Endothelial cell of umbilical vein (primary cell): ENCODE measurements around the gene CMIP. TPM values are rescaled to one million over a fixed set of nuclear protein-coding genes. Genes with fewer than 3 reads are reported as not detected.

Experiments
- BruUV-seq: library from RNA; stranded (reverse); fragments of 400-500 nt; replicated peaks from 2 replicates; lab custom pipeline; 2021; lab: Mats Ljungman, UMichigan
- CTCF ChIA-PET: fragments of 300-600, 350-600 bp; sonication (Branson Sonifier 250); formaldehyde crosslinking; loops from one replicate; lab custom pipeline; 2021; ENCODE audit warnings: antibody characterized with exemption, inconsistent platforms; lab: Charles Lee
- POLR2A ChIA-PET: fragments of 300-600, 350-600 bp; sonication (Branson Sonifier 250); formaldehyde crosslinking; loops from one replicate; lab custom pipeline; 2021; ENCODE audit warnings: antibody characterized with exemption, inconsistent platforms; lab: Charles Lee
- DNase-seq: peaks from one replicate; pipeline ENCODE4 v3.0.0-alpha.2; 2011; ENCODE audit warnings: low read depth, low spot score
- FAIRE-seq: peaks from 2 replicates; lab custom pipeline; 2011; peaks lifted over from hg19 to GRCh38; lab: Jason Lieb, UNC
- H2AFZ ChIP-seq: 2 replicates; pipeline ENCODE4 v1.6.0; 2012; ENCODE audit warnings: low read depth, low read length, control low read depth, inconsistent platforms
- H3K27ac ChIP-seq: 2 replicates; pipeline ENCODE4 v1.5.1; 2011; ENCODE audit warnings: low read depth, mild to moderate bottlenecking, control low read depth, low read length, moderate library complexity; ENCODE audit not compliant: insufficient read depth
- H3K27me3 ChIP-seq, 2 experiments: 2 replicates each; pipeline versions ENCODE4 v1.6.0 to v1.6.1; 2011; ENCODE audit warnings: low read length in 2 of 2, mixed read lengths in 1 of 2; ENCODE audit not compliant: control insufficient read depth in 2 of 2, insufficient read depth in 2 of 2
- H3K36me3 ChIP-seq, 2 experiments: 2 replicates in 1 of 2; 3 replicates in 1 of 2; pipeline ENCODE4 v1.5.1; 2011; ENCODE audit warnings: low read length in 2 of 2, mild to moderate bottlenecking in 1 of 2, moderate library complexity in 1 of 2; ENCODE audit not compliant: control insufficient read depth in 2 of 2, insufficient read depth in 2 of 2; ENCODE audit errors: extremely low read depth in 1 of 2
- H3K4me1 ChIP-seq: 3 replicates; pipeline ENCODE4 v1.5.1; 2011; ENCODE audit warnings: mild to moderate bottlenecking, low read length; ENCODE audit not compliant: control insufficient read depth, insufficient read depth; ENCODE audit errors: extremely low read depth
- H3K4me2 ChIP-seq: 2 replicates; pipeline ENCODE4 v1.6.1; 2011; ENCODE audit warnings: low read length, control low read depth, mixed read lengths; ENCODE audit not compliant: insufficient read depth
- H3K4me3 ChIP-seq, 3 experiments: fragments of 200-600 bp in 1 of 3; sonication (generic), shearing (Covaris generic) in 1 of 3; replicated peaks in 1 of 3; 2 replicates each; pipeline ENCODE4 v1.5.1; 2011 to 2016; ENCODE audit warnings: control low read depth in 3 of 3, low read length in 3 of 3, mild to moderate bottlenecking in 2 of 3, inconsistent platforms in 1 of 3, low read depth in 1 of 3, moderate library complexity in 1 of 3; ENCODE audit not compliant: insufficient read depth in 1 of 3
- H3K79me2 ChIP-seq: 2 replicates; pipeline ENCODE4 v1.6.0; 2012; ENCODE audit warnings: low read length, inconsistent platforms; ENCODE audit not compliant: control insufficient read depth, insufficient read depth
- H3K9ac ChIP-seq: replicated peaks from 2 replicates; pipeline ENCODE3; 2011; ENCODE audit warnings: low read length, control low read depth; ENCODE audit not compliant: insufficient read depth; ENCODE audit errors: extremely low read depth
- H3K9me1 ChIP-seq: replicated peaks from 3 replicates; pipeline ENCODE4 v1.6.0; 2011; ENCODE audit warnings: mild to moderate bottlenecking, low read length; ENCODE audit not compliant: control insufficient read depth, insufficient read depth; ENCODE audit errors: extremely low read depth
- H3K9me3 ChIP-seq: replicated peaks from 2 replicates; pipeline ENCODE4 v1.5.1; 2012; ENCODE audit warnings: low read length, inconsistent platforms; ENCODE audit not compliant: control insufficient read depth, insufficient read depth
- H4K20me1 ChIP-seq: replicated peaks from 2 replicates; pipeline ENCODE3; 2011; ENCODE audit warnings: mild to moderate bottlenecking, low read length; ENCODE audit not compliant: control insufficient read depth, insufficient read depth; ENCODE audit errors: extremely low read depth
- CTCF ChIP-seq, 2 donors: IDR thresholded peaks; 1 replicate in 1 of 2; 2 replicates in 1 of 2; pipeline ENCODE4 v1.5.1; 2011; ENCODE audit warnings: low read length in 2 of 2, mild to moderate bottlenecking in 2 of 2, moderate library complexity in 2 of 2, control low read depth in 1 of 2, inconsistent platforms in 1 of 2, low read depth in 1 of 2; ENCODE audit not compliant: insufficient read depth in 1 of 2; ENCODE audit errors: extremely low read depth in 1 of 2
- EZH2 ChIP-seq: IDR thresholded peaks from 2 replicates; pipeline ENCODE4 v1.6.1; 2012; ENCODE audit warnings: borderline replicate concordance, low read depth, mild to moderate bottlenecking, moderate library complexity, low read length, inconsistent platforms; ENCODE audit not compliant: severe bottlenecking
- FOS ChIP-seq: IDR thresholded peaks from 2 replicates; pipeline ENCODE4 v1.6.1; 2011; ENCODE audit warnings: mild to moderate bottlenecking, low read length, moderate library complexity, borderline replicate concordance; ENCODE audit not compliant: insufficient read depth
- GATA2 ChIP-seq: IDR thresholded peaks from 2 replicates; pipeline ENCODE4 v1.7.0; 2011; ENCODE audit warnings: low read depth, mild to moderate bottlenecking, moderate library complexity, mixed read lengths, low read length; ENCODE audit not compliant: insufficient read length, insufficient read depth
- JUN ChIP-seq: IDR thresholded peaks from 2 replicates; pipeline ENCODE4 v1.6.1; 2011; ENCODE audit warnings: borderline replicate concordance, low read depth; ENCODE audit not compliant: insufficient read length, insufficient read depth
- MAX ChIP-seq: IDR thresholded peaks from 2 replicates; pipeline ENCODE4 v1.6.1; 2011; ENCODE audit not compliant: insufficient read depth, insufficient read length
- MYC ChIP-seq: IDR thresholded peaks from one replicate; pipeline ENCODE4 v1.6.1; 2011; ENCODE audit warnings: mild to moderate bottlenecking, low read depth, low read length
- POLR2A ChIP-seq: IDR thresholded peaks from 2 replicates; pipeline ENCODE4 v1.6.1; 2012; ENCODE audit warnings: low read depth, mild to moderate bottlenecking, control low read depth, low read length
- POLR2AphosphoS5 ChIP-seq: IDR thresholded peaks from 2 replicates; pipeline ENCODE4 v1.6.1; 2012; ENCODE audit warnings: low read depth, mild to moderate bottlenecking, control low read depth, low read length, moderate library complexity; ENCODE audit not compliant: insufficient read depth
- dilution Hi-C: fragments of 300-500 bp; cut with MboI; formaldehyde crosslinking; loops from one replicate; pipeline ENCODE4 v1.15.0; 2019; ENCODE audit warnings: low sequenced_read_pairs; ENCODE audit not compliant: extremely low pct_ligation_motif_present
- intact Hi-C: fragments of 100-400 bp; cut with micrococcal nuclease; formaldehyde crosslinking; loops from one replicate; pipeline ENCODE4 v1.10.0; 2022
- polyA plus RNA-seq, 4 experiments: library from polyadenylated mRNA; depleted of rRNA in 3 of 4; stranded (reverse) in 3 of 4; unstranded in 1 of 4; fragments of >200 nt; gene quantifications; 2 replicates each; pipeline versions ENCODE4 v1.2.1 to v1.2.3, GENCODE V29; 2011 to 2012; ENCODE audit warnings: missing spikeins in 1 of 4
- total RNA-seq: library from RNA; stranded (reverse); gene quantifications from 2 replicates; pipeline ENCODE4 v1.2.3, GENCODE V29; 2021

Gene CMIP
- total and polyA plus RNA-seq, 2 donors (not counting 3 experiments of a cell fraction or from before 2014, with no cell fraction given) = 29.0 to 101 TPM

DNA sequence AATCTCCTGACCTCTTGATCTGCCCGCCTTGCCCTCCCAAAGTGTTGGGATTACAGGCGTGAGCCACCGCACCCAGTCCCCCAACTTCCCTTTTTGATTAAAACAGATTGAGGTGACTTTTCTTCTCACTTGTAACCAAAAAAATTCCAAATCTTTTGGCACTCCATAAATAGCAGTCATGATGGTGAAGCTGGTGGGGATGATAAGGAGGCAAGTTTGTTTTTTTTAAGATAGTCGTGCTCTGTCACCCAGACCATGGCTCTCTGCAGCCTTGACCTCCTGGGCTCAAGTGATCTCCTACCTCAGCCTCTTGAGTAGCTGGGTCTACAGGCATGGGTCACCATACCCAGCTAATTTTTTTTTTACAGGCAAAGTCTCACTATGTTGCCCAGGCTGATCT lies 299.8 kb downstream of the CMIP start:
- ChIA-PET POLR2A (no interaction called here), CTCF (no interaction called here)
- dilution Hi-C loops (loop anchor here (25.0 kb wide), 1 partner anchor 357 kb away; no protein-coding TSS in a partner anchor), intact Hi-C loops (no loop called here)
- FAIRE-seq (no peak), DNase-seq (no peak)
- TF ChIP-seq MYC = no peak
- TF ChIP-seq MAX = no peak
- TF ChIP-seq CTCF (IDR thresholded peaks at IDR 0.05; ENCODE audit: extremely low read depth in 1 of 2, insufficient read depth in 1 of 2, low read depth in 1 of 2, low read length in 2 of 2) = no peak
- no peak for TF ChIP-seq FOS
- TF ChIP-seq EZH2 = no peak
- TF ChIP-seq POLR2A = no peak
- no peak for TF ChIP-seq GATA2
- TF ChIP-seq POLR2AphosphoS5 = no peak
- TF ChIP-seq JUN = no peak
- H2AFZ ChIP-seq = no peak overlapping the region
- H3K36me3 ChIP-seq = no peaks in the 10 kb centered on the region
- H4K20me1 ChIP-seq = no peaks in the 10 kb centered on the region
- H3K4me1 ChIP-seq = peaks cover 5% of the 10 kb centered on the region
- H3K4me2 ChIP-seq = no peak overlapping the region
- H3K27ac ChIP-seq = no peak overlapping the region
- no peaks in the 10 kb centered on the region for H3K9me1 ChIP-seq
- H3K4me3 ChIP-seq = no peak overlapping the region
- no peaks in the 10 kb centered on the region for H3K9me3 ChIP-seq
- H3K27me3 ChIP-seq = no peaks in the 10 kb centered on the region
- no peaks in the 10 kb centered on the region for H3K79me2 ChIP-seq
- BruUV-seq = no TSS peak
- no peak overlapping the region for H3K9ac ChIP-seq
